Measurements from ENCODE around the gene NKX1-1.
"Not testable (repeated sequence)": the region's sequence is repeated elsewhere in the genome, so short reads cannot be mapped to it uniquely, and the experiment has no call there.

The NKX1-1 gene

GRCh38 chr4:1406394-1406980 lies at the start of gene NKX1-1:
NKX1-1 (minus strand) TSS chr4:1406442; CDS start chr4:1406442, 0 bp downstream.
- no peak for DNase-seq

- no peak for DNase-seq
Measured at GRCh38 chr4:1453731-1454130, 47.5 kb upstream of the NKX1-1 start.

GRCh38 chr4:1452431-1453051 lies 46.3 kb upstream of the NKX1-1 start:
- DNase-seq = no peak

DNA sequence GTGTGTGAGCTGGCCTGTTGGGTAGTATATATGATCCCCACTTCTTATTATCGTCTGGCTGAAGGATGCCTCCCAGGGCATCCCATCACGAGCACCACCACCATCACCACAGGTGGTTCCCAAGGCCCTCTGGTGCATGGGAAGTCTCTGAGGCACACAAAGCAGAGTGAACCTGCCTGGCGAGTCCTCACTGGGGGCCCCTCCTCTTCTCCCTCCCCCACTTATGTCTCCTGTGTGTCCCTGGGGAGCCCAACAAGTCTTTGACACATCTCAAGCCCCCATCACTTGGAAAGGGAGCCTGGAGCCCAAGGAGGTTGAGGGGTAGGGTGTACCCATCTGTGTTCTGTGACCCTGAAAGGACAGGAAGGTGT lies 45.5 kb upstream of the NKX1-1 start:
- DNase-seq = no peak

DNA sequence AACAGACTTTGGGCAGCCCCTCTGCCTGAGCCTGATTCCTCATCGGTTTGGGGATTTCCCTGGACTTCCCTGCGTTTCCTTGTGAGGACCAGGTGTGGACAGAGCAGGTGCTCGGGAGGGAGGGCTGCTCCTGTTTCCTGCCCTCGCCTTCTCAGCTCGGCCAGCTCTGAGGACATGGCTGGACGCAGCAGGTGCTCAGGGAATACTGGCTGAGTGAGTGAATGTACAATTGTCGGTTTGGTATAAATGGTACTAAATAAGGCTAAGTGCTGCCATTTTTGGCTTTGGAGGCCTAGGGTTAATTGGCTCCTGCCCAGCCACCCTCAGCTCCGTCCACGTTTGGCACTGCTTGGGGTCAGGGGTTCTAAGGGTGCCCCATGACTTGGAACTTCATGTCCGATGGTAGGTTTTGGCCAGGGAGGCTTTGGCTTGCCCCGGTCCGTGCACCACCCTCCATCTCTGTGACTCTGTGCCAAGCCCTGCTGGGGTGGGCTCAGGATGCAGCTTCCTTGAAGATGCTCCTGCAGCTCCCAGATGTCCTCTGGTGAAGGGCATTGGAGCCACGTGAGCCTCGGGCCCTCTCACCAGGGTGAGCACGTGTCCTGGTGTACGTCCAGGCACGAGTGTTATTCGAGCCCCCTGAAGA lies 45.0 kb upstream of the NKX1-1 start:
- no peak for DNase-seq

- no peak for DNase-seq
Measured at GRCh38 chr4:1449833-1450741, 43.8 kb upstream of the NKX1-1 start.

- no peak for DNase-seq
Measured at GRCh38 chr4:1449475-1449832, 43.2 kb upstream of the NKX1-1 start.

DNA sequence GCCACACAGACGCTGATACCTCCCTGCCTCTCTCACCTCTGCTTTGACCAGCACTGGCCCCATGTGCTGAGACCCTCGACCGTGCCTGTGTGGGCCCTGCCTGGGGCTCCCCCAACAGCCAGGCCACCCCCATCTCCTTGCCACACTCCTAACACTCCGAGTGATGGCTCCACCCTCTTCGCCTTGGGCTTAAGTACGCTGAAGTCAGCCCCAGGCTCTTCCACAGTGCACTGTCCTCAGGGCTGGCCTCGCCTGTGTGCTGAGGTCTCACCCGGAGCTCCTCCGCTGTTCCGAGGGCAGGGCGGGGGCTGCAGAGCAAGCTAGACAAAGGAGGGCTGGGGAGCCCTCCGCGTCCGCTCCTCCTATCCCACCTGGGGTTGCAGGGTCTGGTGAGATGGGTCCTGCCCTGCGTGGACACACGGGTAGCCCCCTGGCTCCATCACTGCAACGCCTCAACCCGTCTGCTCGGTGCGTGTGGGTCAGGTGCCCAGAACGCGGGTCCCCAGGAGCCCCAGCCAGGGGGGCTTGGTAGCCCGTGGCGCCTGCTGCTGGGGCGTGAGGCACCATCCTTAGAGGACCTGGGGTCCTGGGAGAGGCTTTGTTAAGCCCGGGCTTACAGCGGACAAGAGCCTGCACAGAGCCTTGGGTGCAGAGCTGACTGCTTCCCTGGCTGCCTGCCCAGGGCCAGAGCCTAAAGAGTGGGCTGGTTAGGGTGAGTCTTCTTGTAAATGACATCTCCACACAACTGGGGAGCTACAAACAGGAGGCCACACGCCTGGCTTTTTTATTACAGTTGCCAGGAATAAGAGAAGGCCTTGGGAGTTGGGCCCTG lies 42.6 kb upstream of the NKX1-1 start:
- no peak for DNase-seq

DNA sequence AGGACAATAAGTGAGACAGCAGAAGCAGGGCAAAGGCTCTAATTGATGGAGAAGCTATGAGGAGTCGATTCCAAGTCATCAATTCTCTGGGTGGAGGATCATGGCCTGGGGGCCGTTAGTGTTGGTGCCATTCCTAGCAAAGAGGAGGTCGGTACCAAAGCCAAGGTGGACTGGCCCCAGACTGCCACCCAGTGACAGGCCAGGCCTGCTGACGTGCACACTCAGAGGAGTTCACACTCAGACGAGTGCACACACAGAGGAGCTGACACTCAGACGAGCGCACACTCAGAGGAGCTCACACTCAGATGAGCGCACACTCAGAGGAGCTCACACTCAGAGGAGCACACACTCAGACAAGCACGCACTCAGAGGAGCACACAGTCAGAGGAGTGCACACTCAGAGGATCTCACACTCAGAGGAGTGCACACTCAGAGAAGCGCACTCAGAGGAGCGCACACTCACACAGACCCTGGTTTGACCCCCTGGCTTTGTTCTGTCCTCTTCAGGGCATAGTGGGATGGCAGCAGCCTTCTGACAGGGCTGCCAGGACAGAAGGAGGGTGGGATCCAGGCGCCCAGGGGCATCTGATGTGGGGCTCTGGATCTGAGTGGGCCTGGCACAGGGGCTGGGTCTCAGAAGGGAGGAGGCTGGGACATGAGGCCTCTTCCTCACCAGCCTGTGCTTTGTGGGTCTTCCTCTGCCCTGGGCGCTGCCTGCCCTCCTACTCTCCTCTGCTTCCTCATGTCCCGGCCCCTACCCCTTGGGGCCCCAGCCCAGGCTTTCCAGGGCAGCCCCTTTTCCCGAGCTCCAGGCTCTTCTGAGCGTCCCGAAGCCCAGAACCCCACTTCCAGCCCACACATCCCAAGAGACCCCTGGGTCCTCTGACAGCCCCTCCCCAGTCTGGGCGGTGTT lies 41.7 kb upstream of the NKX1-1 start:
- no peak for DNase-seq

DNA sequence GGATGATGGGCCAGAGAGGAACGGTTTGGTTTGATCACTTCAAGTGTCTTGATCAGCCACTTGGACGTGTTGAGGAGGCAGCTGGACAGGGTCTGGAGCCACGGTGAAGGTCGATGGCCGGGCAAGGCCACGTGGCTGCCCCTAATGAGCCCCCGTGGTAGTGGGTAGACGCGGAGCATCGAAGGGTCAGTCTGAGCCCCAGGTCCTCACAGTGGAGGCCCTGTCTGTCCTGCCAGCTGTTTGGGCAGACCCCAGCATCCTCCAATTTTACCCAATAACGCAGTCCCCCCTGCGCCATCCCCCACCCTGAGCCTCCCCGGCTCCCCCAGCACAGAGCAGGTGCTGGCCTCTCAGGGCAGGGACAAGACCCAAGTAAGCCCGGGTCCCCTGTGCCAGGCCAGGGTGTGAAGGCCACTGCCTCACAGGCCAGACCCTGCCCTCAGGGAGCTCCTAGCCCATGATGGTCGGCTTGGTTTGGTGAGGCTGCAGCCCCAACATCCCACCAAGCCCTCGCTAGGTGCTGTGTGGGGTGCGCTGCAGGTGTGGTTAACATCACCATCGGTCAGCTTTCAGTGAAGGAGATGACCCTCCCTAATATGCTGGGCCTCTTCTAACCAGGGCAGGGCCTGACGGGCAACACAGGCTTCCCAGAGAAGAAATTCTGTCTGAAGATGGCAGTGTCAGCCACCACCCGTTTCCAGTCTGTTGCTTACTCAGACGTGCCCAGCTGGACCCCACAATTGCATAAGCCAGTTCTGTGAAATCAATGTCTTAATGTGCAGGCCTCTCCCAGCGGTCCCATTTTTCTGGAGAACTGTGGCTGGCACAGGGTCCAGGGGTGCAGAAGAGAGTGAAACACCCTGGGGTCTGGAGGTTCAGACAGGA lies 40.5 kb upstream of the NKX1-1 start:
- DNase-seq = no peak

- no peak for DNase-seq
Measured at GRCh38 chr4:1445716-1446445, 39.6 kb upstream of the NKX1-1 start.

DNA sequence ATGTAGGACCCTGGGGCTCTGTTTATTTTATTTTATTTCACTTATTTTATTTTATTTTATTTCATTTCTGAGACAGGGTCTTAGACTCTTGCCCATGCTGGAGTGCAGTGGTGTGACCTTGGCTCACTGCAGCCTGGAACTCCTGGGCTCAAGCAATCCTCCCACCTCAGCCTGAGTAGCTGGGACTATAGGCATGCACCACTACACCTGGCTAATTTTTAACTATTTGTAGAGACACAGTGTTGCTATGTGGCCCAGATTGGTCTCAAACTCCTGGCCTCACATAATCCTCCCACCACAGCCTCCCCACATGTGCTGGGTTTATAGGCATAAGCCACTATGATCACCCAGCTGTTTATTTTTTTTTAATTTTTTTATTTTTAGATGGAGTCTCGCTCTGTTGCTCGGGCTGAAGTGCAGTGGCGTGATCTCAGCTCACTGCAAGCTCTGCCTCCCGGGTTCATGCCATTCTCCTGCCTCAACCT lies 37.5 kb upstream of the NKX1-1 start:
- not testable (repeated sequence) for DNase-seq

DNA sequence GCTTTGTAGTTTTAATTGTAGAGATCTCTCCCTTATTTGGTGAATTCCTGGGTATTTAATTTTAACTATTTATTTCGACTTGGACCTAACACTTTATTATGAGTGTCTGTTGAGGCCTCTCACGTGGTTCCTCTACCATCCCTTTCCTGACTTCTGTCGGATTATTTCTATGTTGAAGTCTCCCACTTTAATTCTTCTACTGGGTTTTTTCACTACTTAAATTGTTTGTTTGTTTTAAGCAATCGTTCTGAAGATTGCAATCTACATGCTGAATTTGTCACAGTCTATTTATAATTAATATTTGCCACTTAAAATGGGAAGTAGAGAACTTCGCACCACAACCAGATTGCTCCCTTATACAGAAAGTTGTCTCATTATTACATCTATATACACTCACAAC lies 20.8 kb upstream of the NKX1-1 start:
- DNase-seq = no peak

GRCh38 chr4:1421657-1422056 lies 15.4 kb upstream of the NKX1-1 start:
- no peak for DNase-seq

DNA sequence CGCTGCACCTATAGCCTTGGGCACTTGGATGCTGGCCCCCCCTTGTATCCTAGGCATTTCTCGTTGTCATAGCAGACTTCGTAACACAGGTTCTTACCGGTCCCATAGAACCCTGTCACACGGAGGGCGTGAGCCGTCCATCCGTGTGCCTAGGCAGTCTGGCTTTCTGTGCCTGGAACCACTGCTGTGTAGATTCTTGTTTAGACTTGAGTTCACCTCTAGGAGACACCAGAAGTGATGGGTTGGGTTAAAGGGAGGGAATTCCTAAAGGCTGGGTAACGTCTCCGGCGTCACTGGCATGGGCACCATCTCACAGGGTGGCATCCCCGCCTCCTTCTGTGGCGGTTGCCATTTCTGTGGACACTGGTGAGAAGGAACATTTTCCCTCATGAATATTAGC lies 13.5 kb upstream of the NKX1-1 start:
- no peak for DNase-seq

DNA sequence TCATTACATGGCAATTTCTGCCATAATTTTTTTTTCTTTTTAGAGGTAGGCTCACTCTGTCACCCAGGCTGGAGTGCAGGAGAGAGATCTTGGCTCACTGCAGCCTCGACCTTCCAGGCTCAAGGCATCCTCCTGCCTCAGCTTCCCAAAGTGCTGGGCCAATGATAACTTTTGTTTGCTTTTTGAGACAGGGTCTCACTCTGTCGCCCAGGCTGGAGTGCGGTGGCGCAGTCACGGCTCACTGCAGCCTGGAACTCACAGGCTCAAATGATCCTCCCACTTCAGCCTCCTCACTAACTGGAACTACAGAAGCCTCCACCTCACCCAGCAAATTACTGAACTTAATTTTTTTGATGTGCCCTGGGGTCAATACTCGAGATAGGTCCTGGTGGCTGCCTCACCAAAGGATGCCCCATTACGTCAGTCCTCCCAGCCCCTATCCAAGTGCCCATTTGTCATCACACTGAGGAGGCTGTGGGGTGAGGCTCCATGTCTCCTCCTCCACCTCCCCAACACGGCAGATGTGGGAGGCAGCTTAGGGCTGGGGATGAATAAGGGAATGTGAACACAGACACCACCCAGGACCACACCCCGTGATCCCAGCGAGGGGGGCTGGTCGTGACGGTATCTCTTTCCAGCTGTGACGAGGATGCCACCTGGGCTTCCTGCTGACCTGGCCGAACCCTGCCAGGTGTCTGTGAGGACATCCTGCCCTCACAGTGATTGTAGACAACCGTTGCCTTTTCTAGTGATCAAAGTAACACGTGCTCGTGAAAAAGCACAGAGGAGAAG lies 12.4 kb upstream of the NKX1-1 start:
- no peak for DNase-seq

- no peak for DNase-seq
Measured at GRCh38 chr4:1417522-1418390, 11.5 kb upstream of the NKX1-1 start.

DNA sequence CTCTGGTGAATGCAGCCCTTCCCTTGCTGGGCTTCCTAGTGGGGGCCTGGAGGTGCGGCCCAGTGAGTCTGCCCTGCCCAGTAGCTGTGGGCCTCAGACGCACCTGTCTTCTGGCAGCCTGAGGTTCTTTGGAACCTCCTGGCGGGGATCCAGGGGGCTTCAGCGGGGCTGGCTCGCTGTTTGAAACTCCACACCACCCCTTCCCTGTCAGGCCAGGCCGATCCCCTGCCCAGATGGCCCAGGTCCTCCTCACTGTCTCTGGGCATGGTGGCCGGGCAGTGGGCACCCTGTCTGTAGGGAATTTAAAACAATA lies 10.7 kb upstream of the NKX1-1 start:
- no peak for DNase-seq
